Astrocyte of the spinal cord (primary cell): ENCODE data around the gene NOL12.

Experiments
- DNase-seq: peaks from one replicate; pipeline ENCODE4 v3.0.0; 2011; ENCODE audit warnings: low read depth, low spot score
- H3K4me3 ChIP-seq: 2 replicates; pipeline ENCODE4 v1.5.1; 2011; ENCODE audit warnings: low read depth, mild to moderate bottlenecking, low read length, moderate library complexity
- CTCF ChIP-seq: IDR thresholded peaks from 2 replicates; pipeline ENCODE4 v1.5.1; 2012; ENCODE audit warnings: low read depth, mild to moderate bottlenecking, low read length, inconsistent platforms
- in situ Hi-C: cut with HindIII; loops from 2 replicates; pipeline ENCODE4 v1.10.0; 2017; ENCODE audit warnings: low sequenced_read_pairs

Gene NOL12

GRCh38 chr22:37640591-37641560 is 45.3 kb upstream of the NOL12 start:
- no peak for DNase-seq
- in situ Hi-C loops = no loop called here
- no peak for TF ChIP-seq CTCF
- peak overlapping the region; percentile 60 for H3K4me3 ChIP-seq

- DNase-seq = no peak
- in situ Hi-C loops = no loop called here
- TF ChIP-seq CTCF = no peak
- H3K4me3 ChIP-seq = no peak overlapping the region
These were observed 44.6 kb upstream of the NOL12 start for GRCh38 chr22:37641561-37641949.

GRCh38 chr22:37643225-37643847 is 42.8 kb upstream of the NOL12 start:
- DNase-seq = peak; percentile 62
- in situ Hi-C loops = no loop called here
- peak; percentile 97 for TF ChIP-seq CTCF
- H3K4me3 ChIP-seq = no peak overlapping the region

GRCh38 chr22:37647317-37647716 is 38.8 kb upstream of the NOL12 start:
- DNase-seq = no peak
- no peak for TF ChIP-seq CTCF
- in situ Hi-C loops = no loop called here
- no peak overlapping the region for H3K4me3 ChIP-seq

GRCh38 chr22:37647928-37648327 is 38.2 kb upstream of the NOL12 start:
- peak; percentile 59 for DNase-seq
- TF ChIP-seq CTCF = no peak
- no peak overlapping the region for H3K4me3 ChIP-seq
- in situ Hi-C loops = no loop called here

GRCh38 chr22:37650463-37651136 is 35.5 kb upstream of the NOL12 start:
- H3K4me3 ChIP-seq = no peak overlapping the region
- DNase-seq = no peak
- in situ Hi-C loops = no loop called here
- TF ChIP-seq CTCF = no peak
